PFSK-1 (cell line): Measurements from ENCODE around the gene IL3.

Source experiments
- FOXP2 ChIP-seq: optimal IDR thresholded peaks from 2 replicates; pipeline ENCODE3; 2011; ENCODE audit warnings: borderline replicate concordance, control low read depth, inconsistent platforms; ENCODE audit not compliant: insufficient read depth; ENCODE audit errors: extremely low read length, extremely low read depth
- POLR2AphosphoS5 ChIP-seq: IDR thresholded peaks from 2 replicates; pipeline ENCODE4 v1.6.1; 2012; ENCODE audit warnings: low read depth, mild to moderate bottlenecking, control low read depth, low read length, moderate library complexity
- REST ChIP-seq, 2 experiments: IDR thresholded peaks; 2 replicates each; pipeline versions ENCODE4 v1.6.1 to v1.8.0; 2011 to 2012; ENCODE audit warnings: low read depth in 2 of 2, low read length in 2 of 2, control low read depth in 1 of 2, inconsistent platforms in 1 of 2, mild to moderate bottlenecking in 1 of 2, moderate library complexity in 1 of 2; ENCODE audit not compliant: insufficient read depth in 1 of 2
- SIN3A ChIP-seq: IDR thresholded peaks from 2 replicates; pipeline ENCODE4 v1.6.1; 2012; ENCODE audit warnings: mild to moderate bottlenecking, low read length, moderate library complexity, borderline replicate concordance; ENCODE audit not compliant: insufficient read depth
- TAF1 ChIP-seq: IDR thresholded peaks from 2 replicates; pipeline ENCODE4 v1.6.1; 2012; ENCODE audit warnings: low read length, control low read depth, borderline replicate concordance; ENCODE audit not compliant: insufficient read depth

The IL3 gene

DNA sequence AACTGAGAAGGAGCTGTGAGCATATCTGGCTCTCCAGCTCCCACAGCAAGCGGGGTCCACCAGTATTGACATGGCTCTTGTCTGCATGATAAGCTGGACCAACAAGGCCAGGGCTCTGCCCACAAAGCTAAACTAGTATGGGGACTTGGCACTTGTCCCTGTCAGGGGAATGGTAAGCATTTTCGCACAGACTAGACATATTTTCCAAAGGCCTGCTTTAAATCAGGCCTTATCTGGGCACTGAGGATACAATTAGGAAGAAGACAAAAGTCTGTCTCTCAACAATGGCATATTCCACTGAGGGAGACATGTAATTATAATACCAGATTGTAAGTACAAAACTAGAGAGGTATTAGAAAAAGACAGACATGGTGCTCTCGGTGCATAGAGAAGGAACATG is 45.2 kb downstream of the IL3 start:
- TF ChIP-seq REST (IDR thresholded peaks at IDR 0.05; ENCODE audit: insufficient read depth in 1 of 2, low read depth in 2 of 2, low read length in 2 of 2) (no peak), POLR2AphosphoS5 (no peak), TAF1 (no peak), FOXP2 (no peak), SIN3A (no peak)

GRCh38 chr5:132109494-132110053 is 49.1 kb downstream of the IL3 start:
- TF ChIP-seq POLR2AphosphoS5 (no peak), REST (IDR thresholded peaks at IDR 0.05; ENCODE audit: insufficient read depth in 1 of 2, low read depth in 2 of 2, low read length in 2 of 2) (no peak), TAF1 (no peak), FOXP2 (no peak), SIN3A (no peak)

DNA sequence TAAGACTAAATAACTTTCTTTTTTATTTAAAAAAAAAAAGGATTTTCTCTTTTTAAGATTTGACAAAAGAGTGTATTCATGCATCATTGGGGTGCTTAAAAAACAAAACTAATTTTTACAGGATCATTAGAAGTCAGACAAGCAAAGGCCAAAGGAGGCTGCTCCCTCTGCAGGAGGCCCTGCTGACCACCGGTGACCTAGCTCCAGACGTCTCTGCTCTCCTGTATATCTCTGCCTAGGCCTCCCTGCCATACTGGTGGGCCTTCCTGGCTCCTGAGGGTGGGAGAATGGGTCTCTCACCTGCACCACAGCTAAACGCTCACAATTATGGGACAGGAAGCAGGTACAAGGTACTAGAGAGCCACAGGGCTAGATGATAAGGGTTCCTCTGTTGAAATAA is 49.7 kb downstream of the IL3 start:
- TF ChIP-seq SIN3A (no peak), POLR2AphosphoS5 (no peak), TAF1 (no peak)

- TF ChIP-seq SIN3A (no peak), TAF1 (no peak), POLR2AphosphoS5 (no peak)
Measured at GRCh38 chr5:132110930-132111329, 50.5 kb downstream of the IL3 start.

GRCh38 chr5:132112111-132112510 is 51.7 kb downstream of the IL3 start:
- TF ChIP-seq FOXP2 (no peak), TAF1 (no peak)
